CD14-positive monocyte (primary cell): Measurements from ENCODE around the gene KCNAB1. TPM values are rescaled to one million over a fixed set of nuclear protein-coding genes. Genes with fewer than 3 reads are reported as not detected.

Experiments
- DNase-seq, 3 donors: peaks; one replicate each; pipeline ENCODE4 v3.0.0-alpha.2; 2011 to 2022
- H2AFZ ChIP-seq: 2 replicates; pipeline ENCODE4 v1.6.0; 2012; ENCODE audit warnings: mild to moderate bottlenecking, low read depth, low read length, inconsistent platforms; ENCODE audit not compliant: insufficient read depth, poor library complexity, severe bottlenecking
- H3K27ac ChIP-seq, 2 donors: 1 replicate in 1 of 2; 2 replicates in 1 of 2; pipeline ENCODE4 v1.5.1; 2012 to 2013; ENCODE audit warnings: low read length in 2 of 2, control low read depth in 1 of 2, inconsistent platforms in 1 of 2, low read depth in 1 of 2, mild to moderate bottlenecking in 1 of 2
- H3K27me3 ChIP-seq, 2 donors: one replicate each; pipeline versions ENCODE4 v1.6.0 to v1.6.1; 2011 to 2013; ENCODE audit warnings: low read length in 2 of 2; ENCODE audit not compliant: control insufficient read depth in 2 of 2, insufficient read depth in 2 of 2
- H3K36me3 ChIP-seq, 2 donors: replicated peaks in 1 of 2; 1 replicate in 1 of 2; 2 replicates in 1 of 2; pipeline versions ENCODE4 v1.5.1 to v1.6.1; 2012 to 2013; ENCODE audit warnings: low read length in 2 of 2, control low read depth in 1 of 2, inconsistent platforms in 1 of 2, mild to moderate bottlenecking in 1 of 2; ENCODE audit not compliant: insufficient read depth in 2 of 2, control insufficient read depth in 1 of 2
- H3K4me1 ChIP-seq, 2 donors: 1 replicate in 1 of 2; 2 replicates in 1 of 2; pipeline versions ENCODE4 v1.5.1 to v1.6.1; 2012 to 2013; ENCODE audit warnings: low read length in 2 of 2, control low read depth in 1 of 2, inconsistent platforms in 1 of 2, mild to moderate bottlenecking in 1 of 2, moderate library complexity in 1 of 2; ENCODE audit not compliant: insufficient read depth in 2 of 2, control insufficient read depth in 1 of 2
- H3K4me2 ChIP-seq: replicated peaks from 2 replicates; pipeline ENCODE3; 2012; ENCODE audit warnings: low read length, moderate library complexity, mild to moderate bottlenecking; ENCODE audit not compliant: poor library complexity, severe bottlenecking; ENCODE audit errors: extremely low read depth
- H3K4me3 ChIP-seq, 3 experiments: fragments of 200-600 bp in 1 of 3; sonication (generic) in 1 of 3; replicated peaks in 1 of 3; 1 replicate in 2 of 3; 2 replicates in 1 of 3; pipeline ENCODE4 v1.5.1; 2011 to 2013; ENCODE audit warnings: low read length in 3 of 3, mild to moderate bottlenecking in 3 of 3, control low read depth in 2 of 3, low read depth in 2 of 3, inconsistent platforms in 1 of 3, moderate library complexity in 1 of 3
- H3K79me2 ChIP-seq: 2 replicates; pipeline ENCODE4 v1.6.0; 2012; ENCODE audit warnings: mild to moderate bottlenecking, control low read depth, inconsistent platforms, low read length, moderate library complexity; ENCODE audit not compliant: insufficient read depth
- H3K9ac ChIP-seq: 2 replicates; pipeline ENCODE4 v1.6.0; 2017; ENCODE audit warnings: low read length, mild to moderate bottlenecking; ENCODE audit not compliant: insufficient read depth, poor library complexity, severe bottlenecking
- H3K9me3 ChIP-seq, 2 donors: replicated peaks in 1 of 2; 1 replicate in 1 of 2; 2 replicates in 1 of 2; pipeline versions ENCODE4 v1.5.1 to v1.6.1; 2012 to 2013; ENCODE audit warnings: low read length in 2 of 2, control low read depth in 1 of 2; ENCODE audit not compliant: control insufficient read depth in 1 of 2, insufficient read depth in 1 of 2
- H4K20me1 ChIP-seq: 2 replicates; pipeline ENCODE4 v1.6.0; 2012; ENCODE audit warnings: mild to moderate bottlenecking, low read length, control low read depth, moderate library complexity; ENCODE audit not compliant: insufficient read depth
- H3K27ac Mint-ChIP-seq, 7 donors: one replicate each; pipeline ENCODE4 v1.8.0; 2020; ENCODE audit warnings: mild to moderate bottlenecking in 7 of 7, mixed read lengths in 7 of 7, moderate library complexity in 6 of 7, inconsistent platforms in 2 of 7
- H3K27me3 Mint-ChIP-seq, 3 donors: one replicate each; pipeline ENCODE4 v1.8.0; 2021 to 2022; ENCODE audit warnings: low read depth in 3 of 3, mild to moderate bottlenecking in 3 of 3, mixed read lengths in 3 of 3, moderate library complexity in 3 of 3, inconsistent platforms in 1 of 3
- H3K36me3 Mint-ChIP-seq, 2 donors: one replicate each; pipeline ENCODE4 v1.8.0; 2020; ENCODE audit warnings: mixed read lengths in 2 of 2, inconsistent platforms in 1 of 2, mild to moderate bottlenecking in 1 of 2
- H3K4me1 Mint-ChIP-seq: one replicate; pipeline ENCODE4 v1.8.0; 2020; ENCODE audit warnings: mild to moderate bottlenecking, mixed read lengths
- H3K4me3 Mint-ChIP-seq, 2 donors: one replicate each; pipeline ENCODE4 v1.8.0; 2020; ENCODE audit warnings: mild to moderate bottlenecking in 2 of 2, mixed read lengths in 2 of 2, moderate library complexity in 1 of 2
- H3K9me3 Mint-ChIP-seq, 7 donors: one replicate each; pipeline ENCODE4 v1.8.0; 2020 to 2022; ENCODE audit warnings: mixed read lengths in 7 of 7, mild to moderate bottlenecking in 6 of 7, moderate library complexity in 6 of 7, inconsistent platforms in 2 of 7
- CTCF ChIP-seq: fragments of 200-600 bp; IDR thresholded peaks from one replicate; pipeline ENCODE4 v1.8.0; 2022; ENCODE audit warnings: antibody characterized with exemption, mild to moderate bottlenecking
- WGBS: methylation state at CpG from one replicate; pipeline ENCODE4 v1.1.5; 2013; ENCODE audit warnings: missing lambda C conversion rate; ENCODE audit not compliant: insufficient coverage; 5-methylcytosine and 5-hydroxymethylcytosine counted together
- intact Hi-C, 2 donors: fragments of 100-400 bp; cut with micrococcal nuclease; formaldehyde crosslinking; loops; one replicate each; pipeline versions ENCODE4 v1.15.0 to v1.15.1; 2023
- polyA plus RNA-seq, 3 donors: library from polyadenylated mRNA; depleted of rRNA in 1 of 3; unstranded in 2 of 3; stranded (reverse) in 1 of 3; fragments of 300-500 nt in 2 of 3; fragments of >200 nt in 1 of 3; fragmentation: Illumina TruSeq in 2 of 3; gene quantifications; 1 replicate in 2 of 3; 2 replicates in 1 of 3; pipeline ENCODE4 v1.2.3, GENCODE V29; 2012 to 2021

Gene KCNAB1
- polyA plus RNA-seq, 3 donors = 0.08 to 0.14 TPM; not detected in 1

GRCh38 chr3:156445117-156446090 is 325.0 kb downstream of the KCNAB1 start:
- Mint-ChIP-seq H3K27ac (peak overlapping the region in 1 of 7 donors; percentile 23), H3K27me3 (peaks cover 0 to 5% (median 2%) of the 10 kb centered on the region in 3 donors), H3K9me3 (peaks cover 0 to 1% (median 0%) of the 10 kb centered on the region in 7 donors), H3K36me3 (no peaks in the 10 kb centered on the region), H3K4me1 (peaks cover 20% of the 10 kb centered on the region), H3K4me3 (peak overlapping the region in 1 of 2 donors; percentile 19)
- Histone ChIP-seq H4K20me1 (no peaks in the 10 kb centered on the region), H3K4me1 (peaks cover 16 to 19% of the 10 kb centered on the region in 2 donors), H3K9ac (no peak overlapping the region), H3K4me2 (no peak overlapping the region), H3K36me3 (no peaks in the 10 kb centered on the region), H3K27ac (no peak overlapping the region), H2AFZ (no peak overlapping the region), H3K27me3 (no peaks in the 10 kb centered on the region), H3K79me2 (no peaks in the 10 kb centered on the region), H3K4me3 (no peak overlapping the region), H3K9me3 (no peaks in the 10 kb centered on the region)
- peak in 2 of 3 donors; percentile 4 to 14 for DNase-seq
- 98% methylated on average over 5 of the region's 10 CpGs for WGBS
- TF ChIP-seq CTCF = no peak
- intact Hi-C loops = no loop called here

- H3K79me2 ChIP-seq = no peaks in the 10 kb centered on the region
- no peaks in the 10 kb centered on the region for H3K36me3 Mint-ChIP-seq
- no peak for DNase-seq
- no peak overlapping the region for H3K4me3 Mint-ChIP-seq
- H3K27me3 ChIP-seq = no peaks in the 10 kb centered on the region
- no peak overlapping the region for H3K9ac ChIP-seq
- no peak overlapping the region for H3K27ac Mint-ChIP-seq
- H3K36me3 ChIP-seq = no peaks in the 10 kb centered on the region
- peaks cover 20% of the 10 kb centered on the region for H3K4me1 Mint-ChIP-seq
- H3K4me3 ChIP-seq = no peak overlapping the region
- peaks cover 0 to 1% (median 0%) of the 10 kb centered on the region in 7 donors for H3K9me3 Mint-ChIP-seq
- TF ChIP-seq CTCF = peak; percentile 29
- no peak overlapping the region for H3K4me2 ChIP-seq
- no peaks in the 10 kb centered on the region for H4K20me1 ChIP-seq
- WGBS = no CpG with 5 or more reads among the region's 1 CpG
- H3K27ac ChIP-seq = no peak overlapping the region
- H3K9me3 ChIP-seq = no peaks in the 10 kb centered on the region
- H3K27me3 Mint-ChIP-seq = peaks cover 0 to 7% (median 2%) of the 10 kb centered on the region in 3 donors
- no peak overlapping the region for H2AFZ ChIP-seq
- intact Hi-C loops = no loop called here
- H3K4me1 ChIP-seq = peaks cover 16 to 19% of the 10 kb centered on the region in 2 donors
Observed at GRCh38 chr3:156448300-156448699, 327.9 kb downstream of the KCNAB1 start.
